GM18868 (cell line): ENCODE measurements around the gene DTYMK.
A peak's percentile ranks its signal among the peaks of the same experiment; 100 is the strongest.

Source experiments
- ATAC-seq: cut with Tn5 transposase; IDR thresholded peaks from one replicate; pipeline ENCODE4 v1.9.1; 2021; ENCODE audit warnings: mild to moderate bottlenecking, moderate library complexity; ENCODE audit not compliant: unreplicated experiment

The DTYMK gene

DNA sequence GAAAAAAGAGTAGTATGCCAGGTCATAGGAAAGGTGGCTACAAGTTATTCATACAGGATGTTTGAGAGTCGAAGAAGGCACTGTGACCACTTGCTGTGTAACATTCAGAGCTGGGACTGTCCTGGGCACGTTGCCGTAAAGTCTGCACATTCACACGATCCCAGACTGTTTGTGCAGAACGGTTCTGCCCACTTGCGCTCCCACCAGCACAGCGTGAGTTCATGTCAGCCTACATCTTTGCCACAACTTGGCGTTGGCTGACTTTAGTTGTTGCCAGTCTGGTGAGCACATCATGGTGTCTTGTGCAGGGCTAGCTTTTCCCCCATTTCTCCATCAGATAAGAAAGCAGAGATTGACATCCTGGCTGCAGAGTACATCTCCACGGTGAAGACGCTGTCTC, 22.3 kb upstream of the DTYMK start:
- ATAC-seq, result no peak

GRCh38 chr2:241706537-241706936, 19.9 kb upstream of the DTYMK start:
- no peak for ATAC-seq

DNA sequence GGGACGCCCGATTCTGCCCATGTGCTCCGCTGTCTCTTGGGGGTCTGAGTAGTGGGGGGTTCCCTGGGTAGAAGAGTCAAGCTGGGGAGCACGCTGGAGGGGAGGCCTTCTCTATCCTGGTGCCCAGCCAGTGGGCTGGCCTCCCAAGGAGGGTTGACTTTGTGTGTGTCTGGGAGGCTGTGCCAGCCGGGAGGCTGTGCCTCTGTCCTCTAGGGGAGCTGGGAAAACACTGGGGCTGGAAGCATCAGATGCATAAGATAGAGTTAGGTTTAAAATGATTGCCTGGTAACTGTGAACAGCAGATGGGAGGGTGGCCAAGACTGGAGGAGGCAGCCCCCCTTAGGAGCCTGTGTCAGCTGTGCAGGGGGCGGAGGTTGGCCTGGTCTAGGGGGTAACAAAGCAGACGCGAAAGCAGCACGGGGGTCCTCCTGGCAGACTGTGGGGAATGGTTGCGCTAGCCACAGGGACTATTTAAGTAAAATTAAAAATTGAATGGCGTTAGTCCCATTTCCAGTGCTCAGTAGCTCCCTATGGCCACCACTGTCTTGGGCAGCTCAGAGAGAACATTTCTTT, 16.5 kb upstream of the DTYMK start:
- ATAC-seq, result no peak

- ATAC-seq, result peak; percentile 62
These were observed 15.8 kb upstream of the DTYMK start for GRCh38 chr2:241702155-241703031.

DNA sequence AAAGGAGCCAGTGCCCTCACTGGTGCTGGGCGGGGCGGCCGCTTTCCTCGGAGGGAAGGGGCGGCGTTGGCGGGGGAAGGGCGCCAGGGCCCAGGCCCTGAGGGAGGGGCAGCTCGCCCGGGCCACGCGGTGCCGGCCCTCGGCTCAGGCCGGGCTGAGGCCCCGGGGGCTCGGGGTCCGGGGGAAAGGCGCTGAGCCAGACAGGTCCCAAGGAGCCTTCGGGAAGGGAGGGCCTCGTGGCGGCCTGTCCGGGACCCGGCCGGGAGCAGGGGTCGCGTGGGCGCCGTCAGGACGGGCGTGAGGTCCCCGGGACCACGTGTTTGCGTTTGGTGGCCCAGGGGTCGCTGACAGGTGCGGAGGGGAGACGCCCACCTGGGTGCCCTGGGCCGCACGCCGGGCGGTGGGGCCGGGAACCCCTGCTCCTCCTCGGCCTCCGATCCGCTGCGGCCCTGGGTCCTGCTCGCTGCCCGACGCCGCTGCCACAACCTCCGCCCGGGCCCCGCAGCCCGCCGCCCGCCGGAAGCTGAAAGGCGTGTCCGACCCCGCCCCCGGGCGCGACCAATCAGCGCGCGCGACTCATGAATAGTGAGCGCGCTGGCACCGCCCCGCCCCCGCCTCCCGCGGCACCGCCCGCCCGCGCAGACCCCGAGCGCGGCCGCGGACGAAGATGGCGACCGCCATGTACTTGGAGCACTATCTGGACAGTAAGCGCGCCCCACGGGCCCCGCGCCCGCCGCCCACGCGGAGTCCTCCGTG, 15.0 kb upstream of the DTYMK start, which contains the start of gene ING5:
Gene ING5, plus strand, starts transcription at position 641 of the 756 bp plus-strand sequence. Its CDS starts 27 bp downstream, at position 668.
- peak; percentile 63 for ATAC-seq

- ATAC-seq, result no peak
These were observed 14.5 kb upstream of the DTYMK start for GRCh38 chr2:241701149-241701398.

DNA sequence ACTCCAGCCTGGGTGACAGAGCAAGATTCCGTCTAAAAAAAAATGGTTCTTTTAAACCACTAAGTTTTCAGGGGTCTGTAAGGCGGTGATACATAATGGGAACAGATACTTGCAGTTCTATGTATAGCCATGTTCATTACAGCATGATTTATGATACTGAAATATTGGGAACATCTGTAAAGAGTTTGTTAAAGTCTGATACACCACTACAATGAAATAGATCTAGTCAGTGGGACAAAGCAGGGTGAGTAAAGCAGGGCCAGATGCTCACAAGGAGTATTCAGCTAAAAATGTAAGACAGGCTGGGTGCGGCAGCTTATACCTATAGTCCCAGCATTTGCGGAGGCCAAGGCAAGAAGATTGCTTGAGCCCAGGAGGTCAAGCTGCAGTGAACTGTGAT, 9.0 kb upstream of the DTYMK start:
- ATAC-seq, result no peak

- ATAC-seq, result no peak
These were observed 5.8 kb upstream of the DTYMK start for GRCh38 chr2:241692448-241692847.

GRCh38 chr2:241690202-241690717, 3.6 kb upstream of the DTYMK start:
- no peak for ATAC-seq

- no peak for ATAC-seq
These were observed 2.7 kb upstream of the DTYMK start for GRCh38 chr2:241689306-241689705.

DNA sequence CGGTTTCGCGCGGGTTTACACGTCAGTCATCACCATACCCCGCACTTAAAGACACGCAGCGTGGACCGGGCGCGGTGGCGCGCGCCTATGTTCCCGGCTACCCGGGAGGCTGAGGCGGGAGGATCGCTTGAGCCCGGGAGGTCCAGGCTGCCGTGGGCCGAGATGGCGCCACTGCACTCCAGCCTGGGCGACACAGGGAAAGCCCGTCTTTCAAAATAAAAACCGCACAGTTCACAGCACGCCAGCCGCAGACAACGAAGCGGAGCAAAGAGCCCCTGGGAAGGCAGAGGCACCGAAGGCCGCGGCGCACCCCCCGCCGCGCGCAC, 328 bp downstream of the DTYMK start:
- peak; percentile 11 for ATAC-seq

GRCh38 chr2:241680827-241681599, 5.6 kb downstream of the DTYMK start:
- no peak for ATAC-seq

- ATAC-seq, result no peak
These were observed 6.6 kb downstream of the DTYMK start for GRCh38 chr2:241680044-241680443.

DNA sequence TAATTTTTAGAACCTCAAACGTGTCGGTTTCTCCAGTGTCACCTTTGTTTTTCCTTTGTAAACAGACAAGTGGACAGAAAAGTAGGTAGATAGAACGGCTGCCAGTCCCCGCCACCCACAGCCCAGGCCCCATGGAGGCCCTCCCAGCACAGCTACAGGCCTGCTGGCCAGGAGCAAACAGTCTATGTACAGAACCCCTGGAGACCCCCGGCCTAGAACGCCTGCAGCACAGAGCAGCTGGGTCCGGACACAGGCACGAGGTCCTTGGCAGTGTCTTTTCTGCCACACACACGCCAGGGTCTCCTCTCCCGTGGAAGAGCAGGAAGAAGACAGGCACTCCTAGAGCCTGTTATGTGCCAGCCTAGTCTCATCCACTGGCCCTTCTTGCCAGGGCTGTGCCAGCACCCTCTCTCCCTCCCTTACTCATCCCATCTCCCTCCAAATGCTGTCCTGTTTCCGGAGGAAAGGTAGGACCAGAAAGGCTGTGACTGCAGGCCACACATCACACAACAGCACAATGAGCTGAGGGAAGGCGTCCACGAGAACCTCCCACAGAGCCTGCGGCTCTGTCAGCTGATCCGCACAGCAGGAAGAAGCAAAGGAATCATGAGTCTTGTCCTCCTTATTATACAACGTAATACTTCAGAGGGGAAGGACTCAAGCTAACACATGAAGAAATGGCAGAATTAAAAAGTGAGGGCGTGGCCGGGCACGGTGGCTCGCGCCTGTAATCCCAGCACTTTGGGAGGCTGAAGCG, 7.7 kb downstream of the DTYMK start:
- ATAC-seq, result no peak

- no peak for ATAC-seq
These were observed 8.3 kb downstream of the DTYMK start for GRCh38 chr2:241678307-241678706.

- no peak for ATAC-seq
These were observed 9.2 kb downstream of the DTYMK start for GRCh38 chr2:241677392-241677791.

DNA sequence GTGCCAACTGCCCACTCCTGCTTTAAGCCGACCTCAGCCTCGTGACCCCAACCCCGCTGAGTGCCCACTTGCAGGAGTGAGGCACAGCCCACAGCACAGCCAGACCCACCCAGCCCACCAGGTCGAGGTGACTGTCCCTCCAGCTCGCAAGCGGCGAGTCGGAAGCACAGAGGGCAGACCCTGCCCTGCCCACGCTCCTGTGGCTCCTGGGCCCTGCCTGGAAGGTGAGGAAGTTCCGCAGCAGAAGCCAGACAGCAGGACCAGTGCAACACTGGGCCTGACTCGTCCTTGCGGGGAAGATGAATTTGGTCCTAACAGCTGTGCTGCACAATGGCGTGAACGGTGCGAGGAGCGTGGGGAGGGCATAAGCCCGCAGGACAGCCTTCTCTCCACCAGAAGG, 9.9 kb downstream of the DTYMK start:
- no peak for ATAC-seq

- no peak for ATAC-seq
These were observed 10.7 kb downstream of the DTYMK start for GRCh38 chr2:241675885-241676284.

- ATAC-seq, result no peak
These were observed 12.6 kb downstream of the DTYMK start for GRCh38 chr2:241673797-241674725.
